NCI-H748 (cell line): ENCODE measurements around the gene TPD52L1.
A peak's percentile ranks its signal among the peaks of the same experiment; 100 is the strongest.

Experiments used
- DNase-seq: peaks from one replicate; lab custom pipeline; 2025; ENCODE audit not compliant: unreplicated experiment; lab: John Stamatoyannopoulos, UW

TPD52L1 gene

DNA sequence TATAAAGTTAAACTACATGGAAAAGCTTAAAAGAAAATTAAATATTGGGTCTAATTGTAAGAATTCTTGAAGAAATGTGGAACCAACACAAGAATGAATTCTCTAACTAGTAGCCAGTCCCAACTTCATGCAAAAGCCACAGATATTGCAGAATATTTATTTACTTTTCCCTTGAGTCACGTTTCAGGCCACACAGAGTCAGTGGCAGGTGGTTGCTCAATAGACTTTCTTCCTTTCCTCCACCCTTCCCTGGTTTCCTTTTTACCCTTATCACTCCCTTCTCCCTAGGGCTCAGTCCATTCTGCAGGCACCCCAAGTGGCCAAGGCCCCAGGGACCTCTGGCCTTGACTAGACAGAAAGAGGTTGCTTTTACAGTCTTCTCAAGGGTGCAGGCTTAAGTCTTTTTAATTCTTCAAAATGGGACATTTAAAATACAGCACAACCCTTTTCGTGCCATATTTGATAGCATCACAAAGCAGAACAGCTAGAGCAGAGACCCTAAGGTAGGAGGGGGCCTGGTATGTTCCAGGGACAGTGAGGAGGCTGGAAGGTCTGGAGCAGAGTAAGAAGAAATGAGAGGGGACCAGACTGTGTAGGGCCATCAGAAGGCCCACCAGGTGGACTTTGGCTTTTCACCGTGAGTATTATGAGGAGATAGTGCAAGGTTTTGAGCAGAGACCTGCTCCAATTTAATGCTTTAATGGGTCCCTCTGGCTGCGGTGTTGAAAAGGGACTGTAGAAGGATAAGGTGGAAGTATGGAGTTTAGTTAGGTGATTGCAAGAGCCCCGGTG, 83.2 kb downstream of the TPD52L1 start:
- no peak for DNase-seq

DNA sequence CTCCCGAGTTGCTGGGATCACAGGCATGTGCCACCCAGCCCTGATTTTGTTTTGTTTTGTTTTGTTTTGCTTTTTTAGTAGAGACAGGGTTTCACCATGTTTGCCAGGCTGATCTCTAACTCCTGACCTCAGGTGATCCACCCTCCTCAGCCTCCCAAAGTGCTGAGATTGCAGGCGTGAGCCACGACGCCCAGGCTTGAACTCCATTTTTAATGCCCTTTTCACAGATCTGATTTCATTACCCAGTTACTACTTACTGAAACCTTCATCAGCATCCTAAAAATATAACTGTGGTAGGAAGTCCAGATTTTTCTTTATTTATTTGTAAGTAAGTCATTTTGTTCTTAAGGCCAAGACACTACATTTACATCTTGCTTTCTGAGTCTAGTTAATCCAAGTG, 84.2 kb downstream of the TPD52L1 start:
- DNase-seq, result no peak

DNA sequence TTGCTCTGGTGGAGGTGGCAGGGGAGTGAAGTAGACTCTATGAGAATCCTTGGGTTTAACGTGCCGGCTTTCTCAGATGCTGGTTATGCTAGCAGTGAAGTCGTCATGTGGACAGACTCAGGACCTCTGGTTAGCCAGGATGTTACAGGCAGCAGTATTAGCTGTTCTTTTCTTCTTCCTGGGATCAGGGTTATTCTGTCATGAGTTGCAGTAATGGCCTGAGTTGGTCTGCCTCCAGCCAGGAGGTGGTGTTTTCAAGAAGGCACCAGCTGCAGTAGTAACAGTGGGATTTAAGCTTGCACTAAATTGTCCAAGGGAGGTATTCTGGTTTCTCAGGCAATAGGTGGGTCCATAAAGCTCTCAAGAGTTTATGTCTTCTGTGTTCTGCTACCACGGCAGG, 91.5 kb downstream of the TPD52L1 start:
- DNase-seq, result no peak

DNA sequence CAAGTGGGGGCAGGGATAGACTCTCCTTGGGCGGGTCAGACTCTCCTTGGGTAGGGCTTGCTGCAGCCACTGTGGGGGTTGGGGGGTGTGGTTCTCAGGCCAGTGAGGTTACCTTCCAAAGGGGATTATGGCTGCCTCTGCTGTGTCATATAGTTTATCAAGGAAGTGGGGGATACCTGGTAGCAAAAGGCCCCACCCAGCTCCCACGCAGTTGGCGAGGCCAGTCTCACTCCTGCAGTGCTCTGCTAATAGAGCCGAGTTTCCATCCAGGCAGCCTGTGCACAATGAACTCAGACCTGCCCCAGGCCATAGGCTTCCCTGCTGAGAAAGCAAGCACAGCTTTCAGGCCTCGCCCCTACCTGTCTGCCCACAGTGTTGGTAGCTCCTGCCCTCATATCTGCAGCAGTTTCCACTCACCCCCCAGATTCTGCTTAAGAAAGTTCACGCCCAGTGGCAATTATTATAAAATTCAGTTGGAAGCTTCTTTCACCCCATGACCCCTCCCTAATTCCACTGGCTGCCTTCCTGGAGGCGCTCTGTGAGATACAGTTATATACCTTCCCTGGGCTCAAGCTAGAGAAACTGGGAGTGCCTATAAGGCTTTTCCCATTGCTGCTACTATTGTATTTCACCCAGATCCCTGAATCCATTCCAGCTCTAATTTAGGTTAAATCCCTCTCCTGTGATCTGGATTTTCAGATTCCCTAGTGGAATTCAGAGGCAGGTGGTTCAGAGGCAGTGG, 92.1 kb downstream of the TPD52L1 start:
- peak; percentile 60 for DNase-seq

DNA sequence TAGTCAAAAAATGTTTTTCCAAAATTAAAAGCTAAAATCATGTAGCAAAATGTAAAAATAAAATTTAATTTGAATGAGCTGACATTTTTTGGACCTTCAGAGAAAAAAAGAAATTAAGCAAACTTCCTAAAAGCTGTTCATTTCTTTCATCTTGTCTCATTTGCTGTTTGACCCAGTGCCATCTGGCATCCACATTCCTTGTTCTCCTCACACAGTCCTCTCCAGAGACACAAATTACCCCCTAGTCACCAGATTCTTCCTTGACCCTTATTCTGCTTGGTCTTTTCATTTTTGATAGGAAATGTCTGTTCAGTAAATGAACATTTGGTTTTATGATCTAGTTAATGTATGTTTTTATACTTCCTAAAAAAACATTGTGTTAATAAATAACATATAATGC, 93.0 kb downstream of the TPD52L1 start:
- DNase-seq, result no peak

DNA sequence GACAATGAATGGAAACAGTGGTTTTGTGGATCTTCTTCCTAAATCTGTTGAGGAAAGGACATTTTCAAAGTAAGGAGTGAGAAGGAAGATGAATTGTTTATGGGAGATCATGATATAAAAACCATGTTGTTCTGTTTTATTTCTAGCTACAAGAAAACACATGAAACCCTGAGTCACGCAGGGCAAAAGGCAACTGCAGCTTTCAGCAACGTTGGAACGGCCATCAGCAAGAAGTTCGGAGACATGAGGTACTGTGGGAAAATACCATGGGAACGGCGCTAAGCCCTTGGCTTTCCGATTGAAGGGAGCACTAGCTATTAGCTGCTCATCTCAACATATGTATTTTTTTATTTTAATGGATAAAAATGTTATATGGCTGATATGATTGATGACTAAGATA, 94.6 kb downstream of the TPD52L1 start:
- DNase-seq, result no peak

DNA sequence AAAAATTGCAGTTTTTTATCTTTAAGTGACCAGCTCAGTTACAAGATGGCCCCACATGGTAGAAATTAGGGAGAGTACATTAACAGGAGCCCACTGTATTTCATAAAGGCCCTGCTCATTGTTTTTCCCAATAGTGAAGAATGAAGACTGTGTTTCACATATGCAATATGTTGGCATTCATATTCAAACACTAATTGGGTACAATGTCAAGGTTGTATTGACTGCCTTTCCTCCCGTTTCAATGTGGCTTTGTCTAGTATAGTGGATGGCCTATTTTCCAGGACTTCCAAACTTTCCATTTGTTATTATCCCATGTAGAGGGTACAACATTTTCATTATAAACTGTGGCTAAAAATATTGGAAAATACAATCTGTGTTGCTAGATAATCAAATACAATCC, 96.9 kb downstream of the TPD52L1 start:
- DNase-seq, result no peak

DNA sequence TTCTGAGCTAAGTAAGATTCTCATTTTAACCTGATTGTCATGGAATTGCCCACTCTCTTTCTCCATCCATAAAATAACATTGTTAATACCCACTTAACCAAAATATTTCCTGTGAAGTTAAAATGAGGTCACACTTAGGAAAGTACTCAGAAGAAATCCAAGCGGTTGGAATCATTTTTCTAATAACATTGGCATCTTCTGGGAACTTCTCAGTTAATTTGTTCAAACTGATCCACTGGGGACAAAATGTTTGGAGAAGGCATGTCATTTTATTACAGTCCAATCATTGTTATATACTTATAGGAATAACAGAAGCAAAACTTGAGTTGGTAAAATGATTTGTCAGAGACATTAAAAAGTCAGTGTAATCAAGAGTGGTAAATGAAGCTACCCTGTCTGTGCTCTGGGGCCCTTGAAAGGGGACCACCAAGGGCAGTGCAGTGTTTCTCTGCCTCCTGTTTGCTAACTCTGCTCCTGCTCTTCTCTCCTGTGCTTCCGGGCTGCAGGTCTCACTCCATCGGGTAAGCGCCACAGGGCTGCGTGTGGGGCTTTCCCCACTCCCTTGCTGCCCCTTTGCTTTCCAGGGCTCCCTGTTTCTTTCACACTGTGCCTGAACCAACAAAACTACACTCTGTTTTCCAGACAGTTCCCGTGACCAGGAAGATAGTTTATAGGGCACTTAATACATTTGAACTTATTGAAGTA, 98.1 kb downstream of the TPD52L1 start:
- no peak for DNase-seq

DNA sequence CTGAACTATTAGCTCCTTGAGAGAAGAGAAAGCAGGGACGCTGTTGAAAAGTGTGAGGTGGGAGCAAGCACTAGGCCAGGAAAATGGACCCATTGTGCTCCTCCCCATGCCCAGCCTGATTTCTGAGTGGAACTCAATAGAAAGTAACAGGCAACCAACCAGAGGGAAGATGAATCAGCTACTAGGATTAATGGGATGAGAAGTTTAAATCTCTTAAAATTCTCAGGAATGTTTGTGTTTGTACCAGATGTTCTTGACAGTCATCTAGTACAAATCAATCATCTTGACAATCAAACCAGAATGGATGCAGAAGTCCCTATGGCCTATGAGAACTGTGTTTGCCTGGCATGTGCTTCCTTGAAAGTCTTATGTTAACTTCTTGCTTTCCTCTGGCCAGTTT, 99.3 kb downstream of the TPD52L1 start:
- DNase-seq, result no peak

DNA sequence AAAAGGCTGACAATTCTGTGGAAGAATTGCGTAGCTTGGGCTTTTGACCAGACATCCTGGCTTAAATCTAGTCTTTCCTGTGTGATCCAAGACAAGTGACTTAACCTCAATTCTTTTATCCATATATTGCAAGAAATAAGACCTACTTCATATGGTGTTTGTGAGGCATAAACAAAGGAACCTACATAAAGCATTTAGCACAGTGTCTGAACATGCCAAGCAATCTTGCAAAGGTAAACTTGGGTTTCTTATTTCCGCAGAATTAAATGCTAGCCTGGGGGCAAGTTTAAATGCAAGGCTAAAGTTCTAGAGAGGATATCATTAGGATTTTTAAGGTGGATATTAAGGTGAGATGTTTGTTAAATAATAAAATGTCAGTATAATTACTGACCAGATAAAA, 100.3 kb downstream of the TPD52L1 start:
- DNase-seq, result no peak

DNA sequence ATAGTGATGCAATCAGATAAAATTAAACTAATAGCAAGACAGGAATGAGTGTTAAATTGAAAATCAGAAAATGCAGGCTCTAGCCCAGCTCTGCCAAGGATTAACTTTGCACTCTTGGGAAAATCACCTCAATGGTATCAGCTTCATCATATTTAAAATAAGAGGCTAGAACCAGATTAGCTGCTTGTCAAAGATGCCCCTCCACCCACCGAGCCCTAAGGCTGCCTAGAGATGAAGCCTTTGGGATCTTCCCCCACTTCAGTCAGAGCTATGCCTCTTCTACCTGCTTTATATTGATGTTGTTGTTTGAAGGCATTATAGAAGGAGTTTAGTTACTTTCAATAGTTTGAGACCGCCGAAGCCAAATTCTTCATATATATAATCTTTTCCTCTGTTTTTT, 100.7 kb downstream of the TPD52L1 start:
- DNase-seq, result no peak

DNA sequence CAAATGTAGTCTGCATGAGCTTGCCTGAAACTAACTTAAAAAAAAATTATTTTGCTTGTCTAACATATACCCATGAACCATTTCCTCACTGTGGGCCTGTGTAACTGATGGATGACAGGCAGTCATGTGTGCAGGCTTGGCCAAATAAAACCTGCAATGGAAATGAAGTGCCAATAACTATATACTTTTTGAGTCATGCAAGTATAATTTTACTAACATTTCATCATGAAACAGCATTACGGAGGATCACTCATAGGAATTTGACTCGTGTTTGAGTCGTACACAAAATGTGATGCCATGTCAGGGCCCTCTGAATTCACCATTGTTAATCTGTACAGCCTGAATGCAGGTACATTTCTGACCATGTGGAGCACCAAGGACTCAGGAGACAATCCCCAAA, 101.6 kb downstream of the TPD52L1 start:
- DNase-seq, result no peak

DNA sequence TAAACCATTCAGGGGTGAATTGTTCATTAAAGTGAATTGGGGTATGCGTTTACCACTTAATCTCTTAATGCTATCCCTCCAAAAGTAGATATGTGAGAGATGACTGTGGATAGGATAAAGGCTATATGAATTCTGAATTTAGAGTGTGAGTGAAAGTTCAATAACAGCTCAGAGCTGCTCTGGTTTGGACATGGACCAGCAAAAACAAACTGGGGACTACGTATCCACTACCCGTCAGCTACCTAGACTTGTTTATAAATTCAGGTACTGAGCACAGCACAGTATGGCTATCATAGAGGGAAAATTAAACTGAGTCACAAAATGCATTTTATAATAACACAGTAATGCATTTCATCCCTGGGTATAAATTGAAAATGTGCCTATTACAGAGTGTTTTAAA, 103.8 kb downstream of the TPD52L1 start:
- no peak for DNase-seq

DNA sequence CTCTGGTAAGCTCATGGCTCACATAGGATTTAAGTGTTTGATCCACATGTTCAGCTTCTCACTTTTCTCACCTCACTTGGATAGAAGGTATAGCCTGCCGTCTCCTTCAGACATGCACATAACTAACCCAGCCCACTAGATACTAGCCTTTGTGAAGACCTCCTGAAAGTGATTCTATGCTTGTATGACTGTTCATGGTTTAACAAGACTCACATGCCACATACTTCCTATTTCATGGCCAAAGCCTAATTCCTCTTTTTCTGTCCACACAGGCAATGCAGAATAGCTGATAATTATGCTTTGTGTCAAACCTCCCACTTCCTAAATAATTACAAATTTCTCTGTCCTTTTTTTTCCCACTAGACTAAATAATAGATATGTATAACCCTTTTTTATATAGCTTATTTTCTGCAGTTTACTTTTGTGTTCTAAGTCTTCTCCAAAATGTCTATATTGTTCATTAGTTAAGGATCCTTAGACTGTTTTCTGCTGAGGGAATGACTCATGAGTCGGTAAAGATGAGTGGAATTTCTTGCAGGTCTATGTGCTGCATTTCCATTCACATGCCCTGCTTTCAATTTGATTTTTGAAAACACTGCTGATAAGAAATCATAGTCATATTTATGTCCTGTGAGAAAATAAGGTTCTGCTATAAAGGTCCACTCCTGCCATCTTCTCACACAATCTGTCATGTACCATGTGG, 105.2 kb downstream of the TPD52L1 start:
- DNase-seq, result no peak

DNA sequence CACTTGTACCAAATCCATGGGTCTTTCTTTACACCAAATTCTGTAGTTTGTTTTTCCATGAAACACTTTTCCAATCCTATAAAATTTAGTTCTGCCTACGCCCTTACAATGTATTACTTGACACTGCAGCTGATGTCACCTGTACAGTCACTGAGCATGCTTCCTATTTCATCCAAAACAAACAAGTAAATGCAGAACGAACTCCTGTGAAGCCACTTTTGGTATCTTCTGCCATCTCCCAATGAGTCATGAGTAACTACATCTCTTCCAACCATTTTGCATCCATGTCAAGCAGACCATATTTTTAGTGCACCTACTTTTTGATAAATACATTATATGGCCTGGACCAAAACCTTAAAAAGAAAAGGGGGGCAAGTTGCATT, 105.8 kb downstream of the TPD52L1 start:
- DNase-seq, result no peak

DNA sequence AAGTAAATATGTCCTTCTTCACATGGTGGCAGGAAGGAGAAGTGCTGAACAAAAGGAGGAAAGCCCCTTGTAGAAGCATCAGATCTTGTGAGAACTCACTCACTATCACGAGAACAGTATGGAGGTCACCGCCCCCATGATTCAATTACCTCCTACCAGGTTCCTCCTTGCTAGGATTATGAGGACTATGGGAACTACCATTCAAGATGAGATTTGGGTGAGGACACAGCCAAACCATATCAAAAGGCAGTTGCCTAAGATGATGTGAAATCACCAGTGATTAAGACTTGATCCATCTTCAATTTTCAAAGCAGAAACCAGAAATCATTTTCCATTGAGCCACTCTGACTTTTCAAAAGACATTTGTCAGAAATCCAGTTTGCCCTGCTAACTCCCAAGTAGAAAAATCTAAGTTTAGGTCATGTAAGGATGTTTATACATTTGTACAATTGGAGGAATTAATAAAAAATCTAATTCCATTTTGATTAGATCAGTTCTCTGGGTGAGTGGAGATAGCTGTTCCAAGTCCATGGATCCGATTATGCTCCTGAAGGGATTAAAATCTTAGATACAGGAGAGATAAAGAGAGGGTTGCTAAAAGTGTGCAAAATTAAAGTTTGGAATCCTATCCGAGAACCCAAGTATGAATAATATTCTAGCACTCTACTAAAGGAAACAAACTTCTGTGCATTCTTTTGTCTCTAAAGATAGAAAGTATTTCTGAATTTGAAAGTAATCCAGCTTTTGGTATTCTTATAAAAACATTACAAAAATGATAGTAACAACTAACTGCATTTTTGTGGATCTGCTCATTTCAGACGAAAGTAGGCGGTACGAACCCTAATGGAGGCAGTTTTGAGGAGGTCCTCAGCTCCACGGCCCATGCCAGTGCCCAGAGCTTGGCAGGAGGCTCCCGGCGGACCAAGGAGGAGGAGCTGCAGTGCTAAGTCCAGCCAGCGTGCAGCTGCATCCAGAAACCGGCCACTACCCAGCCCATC, 108.7 kb downstream of the TPD52L1 start:
- no peak for DNase-seq

DNA sequence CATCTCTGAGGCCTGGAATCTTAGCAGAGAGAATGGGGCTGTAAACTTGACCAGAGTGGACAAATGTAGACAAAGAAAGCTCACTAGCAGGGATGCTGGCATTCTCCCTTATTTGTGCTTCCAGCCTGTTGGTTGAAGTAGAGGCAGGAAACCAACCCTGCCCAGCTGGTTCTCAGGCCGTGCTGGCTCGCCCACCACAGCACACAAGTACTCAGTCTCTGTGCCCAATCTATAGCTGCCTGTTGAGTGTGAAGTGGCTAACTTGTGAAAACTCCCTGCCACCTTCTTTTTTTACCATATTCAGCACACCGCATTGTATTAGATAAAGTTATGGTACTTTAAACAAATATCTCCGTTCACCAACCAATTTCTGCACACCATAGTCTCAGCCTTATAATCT, 110.9 kb downstream of the TPD52L1 start:
- no peak for DNase-seq

DNA sequence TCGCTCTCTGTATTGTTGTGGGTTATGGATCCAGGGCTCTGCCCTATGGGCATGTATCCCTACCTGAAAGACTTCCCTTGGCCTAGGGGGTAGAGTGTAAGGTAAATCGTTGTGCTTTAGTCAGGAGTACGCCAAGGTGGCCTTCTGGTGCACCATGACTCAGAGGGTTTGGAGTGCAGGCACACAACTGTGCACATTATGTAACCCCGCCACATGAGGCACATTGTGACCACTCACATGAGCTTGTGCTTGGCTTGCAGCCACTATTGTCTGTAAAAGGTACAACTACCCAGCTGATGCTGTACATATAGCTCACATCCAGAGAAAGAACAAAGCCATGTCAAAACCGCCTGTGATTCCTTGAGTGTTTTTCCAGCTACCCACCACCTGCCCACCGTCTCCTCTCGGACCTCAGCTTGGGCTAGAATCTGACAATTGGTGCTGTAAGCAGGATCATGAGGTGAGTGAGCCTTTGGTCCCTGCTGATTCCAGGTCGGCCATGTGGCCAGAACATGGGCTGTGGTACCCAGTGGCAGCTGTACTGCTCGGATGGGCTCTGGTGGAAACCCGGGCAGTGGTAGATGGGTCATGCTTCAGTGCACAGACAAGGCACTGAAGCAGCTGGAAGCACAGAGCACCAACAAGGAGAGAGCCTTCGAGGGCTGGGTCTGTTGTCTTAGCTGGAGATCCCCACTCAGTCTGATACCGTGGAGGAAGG, 114.4 kb downstream of the TPD52L1 start:
- DNase-seq, result no peak

DNA sequence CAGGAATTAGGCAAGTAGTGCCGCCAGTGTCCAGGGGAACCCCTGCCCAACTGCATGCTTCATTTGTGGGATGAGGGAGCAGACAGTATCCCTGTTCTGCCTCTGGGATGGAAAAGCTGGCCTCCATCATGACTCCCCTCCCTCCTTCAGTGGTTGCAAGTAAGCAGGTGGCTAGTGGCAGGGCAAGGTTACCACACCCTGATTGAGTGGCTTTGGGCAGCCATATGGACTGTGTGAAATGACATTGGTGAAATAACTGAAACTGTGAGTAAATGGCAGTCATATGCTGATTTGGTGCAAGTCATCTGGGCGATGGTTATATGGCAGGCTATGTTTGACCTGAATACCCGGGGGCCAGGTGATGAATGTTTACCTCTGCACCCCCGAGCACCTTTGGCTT, 115.2 kb downstream of the TPD52L1 start:
- no peak for DNase-seq
